Measurements from ENCODE around the gene SLU7.

The SLU7 gene

GRCh38 chr5:160419458-160420330, 813 bp upstream of the SLU7 start:
- DNase-seq (ENCODE audit: low spot score) = no peak

DNA sequence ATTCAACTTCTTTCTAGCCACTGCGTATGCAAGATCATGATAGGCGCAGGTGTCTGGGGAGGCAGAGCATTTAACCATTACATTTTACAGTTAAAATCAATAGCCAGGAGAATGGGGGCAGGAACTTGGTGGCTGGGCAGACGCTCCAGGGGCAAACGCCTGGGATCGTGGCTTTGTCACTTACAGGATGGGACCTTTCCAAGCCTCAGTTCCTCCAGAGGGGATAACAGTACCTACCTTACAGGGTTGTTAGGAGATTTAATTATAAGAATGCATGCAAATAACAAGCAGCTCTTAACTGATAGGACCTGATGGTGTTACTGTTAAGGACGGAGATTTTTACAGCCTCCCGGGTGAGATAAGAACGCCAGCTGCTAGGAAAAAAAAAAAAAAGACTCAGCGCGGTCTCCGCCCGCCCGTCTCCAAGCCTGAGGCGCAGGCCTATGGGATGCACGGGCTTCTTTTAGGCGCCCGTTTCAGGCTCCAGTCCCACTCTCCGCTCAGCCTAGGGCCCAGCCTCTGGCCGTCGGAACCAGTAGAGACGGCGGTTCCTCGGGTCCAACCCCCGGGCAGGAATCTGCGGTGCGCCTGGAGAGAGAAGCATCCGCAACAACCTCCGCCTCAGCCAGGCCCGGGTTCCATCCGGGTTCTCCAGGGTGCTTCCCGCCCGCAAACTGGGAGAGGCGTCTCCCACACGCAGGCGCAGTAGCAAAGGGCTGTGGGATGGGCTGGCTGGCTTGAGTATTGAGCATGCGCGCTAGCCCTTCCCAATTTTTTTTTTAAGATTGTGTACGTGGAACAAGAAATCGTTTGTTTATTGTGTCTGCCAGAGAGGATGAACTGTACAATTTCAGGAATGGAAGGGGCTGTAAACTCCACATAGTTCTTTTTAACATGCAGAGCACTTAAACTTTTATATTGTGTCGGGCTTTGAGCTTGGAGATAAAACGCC, 19.2 kb downstream of the SLU7 start, which contains the start of gene FAM200C:
TSS of gene FAM200C (minus strand) at position 653 of the 952 bp plus-strand sequence. CDS start 4,564 bp downstream, outside the sequence.
- DNase-seq (ENCODE audit: low spot score) = peak; percentile 95

DNA sequence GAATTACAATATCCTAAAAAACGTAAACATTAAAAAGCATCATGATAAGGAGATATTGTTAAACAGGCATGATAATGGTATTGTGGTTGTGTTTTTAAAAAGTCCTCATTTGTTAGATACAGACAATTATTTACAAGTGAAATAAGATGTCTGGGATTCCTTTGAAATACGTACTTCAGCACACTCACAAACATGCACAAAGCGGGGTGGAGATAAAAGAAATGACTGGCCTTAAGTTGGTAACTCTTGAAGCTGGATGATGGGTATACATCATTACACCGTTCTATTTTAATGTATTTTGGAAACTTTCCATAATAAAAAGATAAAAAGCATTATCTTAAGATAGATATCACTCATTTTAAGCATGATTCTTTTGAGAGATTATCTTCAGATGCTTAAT, 20.1 kb downstream of the SLU7 start:
- no peak for DNase-seq (ENCODE audit: low spot score)

DNA sequence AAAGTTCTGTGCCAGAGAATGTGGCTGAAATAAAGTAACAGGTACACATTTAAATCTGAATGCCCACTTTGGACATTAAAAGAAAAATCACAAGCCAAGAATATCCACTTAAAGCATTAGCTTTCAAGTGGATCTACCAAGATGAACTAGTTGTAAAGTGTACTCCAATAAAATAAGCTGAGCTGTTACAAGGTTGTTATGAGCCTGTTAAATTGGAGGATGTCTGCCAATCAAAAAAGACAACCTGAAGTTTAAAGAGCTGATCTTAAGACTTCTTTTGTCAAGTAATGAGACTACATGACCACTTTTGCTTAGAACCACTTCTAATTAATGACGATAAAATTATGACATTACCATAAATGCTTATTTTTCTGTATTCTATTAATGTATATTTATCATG, 21.4 kb downstream of the SLU7 start:
- DNase-seq (ENCODE audit: low spot score) = no peak

DNA sequence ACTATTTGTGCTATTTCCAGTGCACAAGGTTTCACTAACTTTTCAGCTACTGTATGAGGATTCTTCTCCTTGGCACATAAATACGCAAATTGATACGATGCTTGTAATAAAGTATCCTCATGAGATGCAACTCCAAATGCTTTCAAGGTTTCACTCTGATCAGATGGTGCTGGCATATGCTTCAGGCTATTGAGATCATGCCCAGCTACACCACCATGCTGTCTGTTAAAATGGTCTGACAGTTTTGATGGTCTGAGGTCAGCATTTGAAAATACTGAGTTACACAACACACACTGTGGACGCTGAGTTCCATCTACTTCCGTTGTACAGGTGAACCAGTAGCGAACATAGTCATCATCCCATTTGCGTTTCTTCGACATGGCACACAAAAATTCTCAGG, 23.8 kb downstream of the SLU7 start:
- no peak for DNase-seq (ENCODE audit: low spot score)

GRCh38 chr5:160390787-160391696, 27.8 kb downstream of the SLU7 start:
- no peak for DNase-seq (ENCODE audit: low spot score)

GRCh38 chr5:160387445-160387844, 31.4 kb downstream of the SLU7 start:
- no peak for DNase-seq (ENCODE audit: low spot score)

DNA sequence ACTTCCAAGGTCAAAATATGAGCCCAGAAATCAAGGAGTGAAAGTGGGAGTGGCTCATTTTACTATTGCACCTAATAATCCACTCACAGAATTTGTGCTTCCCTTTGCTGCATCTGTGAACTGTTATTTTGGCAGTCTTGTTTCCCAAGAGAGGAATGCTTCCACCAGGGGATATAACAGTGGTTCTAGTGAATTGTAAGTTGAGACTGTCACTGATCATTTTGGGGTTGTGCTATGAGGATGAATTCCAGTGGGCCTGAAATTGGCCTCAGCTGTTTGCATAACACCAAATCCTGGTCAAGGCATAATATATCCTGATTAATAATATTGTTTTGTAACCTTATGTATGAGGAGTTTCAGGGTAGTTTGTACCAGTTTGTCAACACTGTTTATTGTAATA, 33.4 kb downstream of the SLU7 start:
- DNase-seq (ENCODE audit: low spot score) = no peak

DNA sequence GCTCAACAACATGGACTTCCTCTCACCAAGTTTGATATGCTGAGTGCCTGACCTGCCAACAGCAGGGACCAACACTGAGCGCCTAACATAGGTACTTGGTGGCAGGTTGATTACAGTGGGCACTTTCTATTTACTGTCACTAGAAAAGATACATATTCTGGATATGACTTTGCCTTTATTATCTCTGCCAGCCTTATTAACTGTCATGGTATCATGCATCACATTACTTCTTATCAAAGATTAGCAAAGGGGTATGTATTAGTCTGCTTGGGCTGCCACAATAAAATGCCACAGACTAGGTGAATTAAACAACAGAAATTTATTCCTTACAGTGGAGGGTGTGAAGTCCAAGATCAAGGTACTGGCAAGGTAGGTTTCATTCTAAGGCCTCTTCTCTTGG, 34.2 kb downstream of the SLU7 start:
- DNase-seq (ENCODE audit: low spot score) = no peak

DNA sequence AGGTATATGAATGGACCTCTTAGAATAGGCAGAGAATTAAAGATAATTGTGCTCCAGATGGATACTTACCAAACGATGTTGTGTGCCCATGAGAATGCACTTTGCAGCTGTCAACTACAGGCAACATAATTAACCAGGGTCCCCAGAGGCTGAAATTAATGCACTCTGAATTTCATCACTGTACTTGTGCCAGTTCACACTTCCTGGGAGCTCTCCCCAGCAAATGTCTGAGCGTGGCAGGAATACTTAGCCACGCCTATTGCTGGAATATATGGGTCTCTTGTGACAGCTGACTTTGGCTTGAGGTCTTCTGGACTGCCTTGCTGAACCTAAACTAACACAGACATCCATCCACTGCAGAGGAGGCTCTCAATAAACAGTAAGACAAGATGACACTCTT, 36.5 kb downstream of the SLU7 start:
- no peak for DNase-seq (ENCODE audit: low spot score)

GRCh38 chr5:160380041-160380440, 38.8 kb downstream of the SLU7 start:
- no peak for DNase-seq (ENCODE audit: low spot score)

- no peak for DNase-seq (ENCODE audit: low spot score)
Observed at GRCh38 chr5:160379511-160379910, 39.4 kb downstream of the SLU7 start.

GRCh38 chr5:160378330-160378729, 40.6 kb downstream of the SLU7 start:
- DNase-seq (ENCODE audit: low spot score) = no peak

GRCh38 chr5:160377651-160378050, 41.2 kb downstream of the SLU7 start:
- no peak for DNase-seq (ENCODE audit: low spot score)

- no peak for DNase-seq (ENCODE audit: low spot score)
Observed at GRCh38 chr5:160376416-160376815, 42.5 kb downstream of the SLU7 start.

GRCh38 chr5:160375701-160376100, 43.2 kb downstream of the SLU7 start:
- no peak for DNase-seq (ENCODE audit: low spot score)

DNA sequence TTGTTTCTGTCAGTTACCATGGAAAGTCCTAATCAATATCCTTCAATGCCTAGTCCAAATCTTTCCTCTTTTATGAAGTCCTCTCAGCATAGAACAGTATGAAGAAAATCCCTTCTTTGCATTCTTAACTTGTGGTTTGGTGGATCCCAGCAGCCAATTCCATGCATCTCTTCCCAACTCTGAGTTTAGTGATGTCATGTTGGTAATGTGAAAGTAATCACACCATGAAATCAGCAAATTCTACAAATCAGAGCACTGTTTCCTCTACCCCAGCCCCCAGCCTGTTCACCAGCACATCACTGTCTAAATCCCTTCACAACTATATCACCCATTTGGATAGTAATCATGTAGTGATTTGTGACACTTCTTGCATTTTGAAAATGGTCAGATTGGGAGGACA, 43.7 kb downstream of the SLU7 start:
- no peak for DNase-seq (ENCODE audit: low spot score)

- no peak for DNase-seq (ENCODE audit: low spot score)
Observed at GRCh38 chr5:160371294-160371693, 47.6 kb downstream of the SLU7 start.

DNA sequence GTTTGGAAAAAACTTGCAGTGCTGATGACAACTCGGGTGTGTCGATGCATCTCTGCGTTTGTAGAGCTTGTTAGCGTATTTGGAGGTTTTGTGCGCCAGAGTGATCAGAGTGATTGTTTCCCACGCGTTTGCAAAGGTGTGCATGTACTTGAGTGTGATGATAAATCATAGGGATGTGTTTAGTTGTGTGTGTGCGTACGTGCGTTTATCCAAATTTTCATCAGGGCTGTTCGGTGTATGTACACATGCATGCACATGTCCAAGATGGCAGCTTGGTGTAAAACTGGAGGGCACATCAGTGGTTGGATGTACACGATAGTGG, 48.2 kb downstream of the SLU7 start:
- no peak for DNase-seq (ENCODE audit: low spot score)

DNA sequence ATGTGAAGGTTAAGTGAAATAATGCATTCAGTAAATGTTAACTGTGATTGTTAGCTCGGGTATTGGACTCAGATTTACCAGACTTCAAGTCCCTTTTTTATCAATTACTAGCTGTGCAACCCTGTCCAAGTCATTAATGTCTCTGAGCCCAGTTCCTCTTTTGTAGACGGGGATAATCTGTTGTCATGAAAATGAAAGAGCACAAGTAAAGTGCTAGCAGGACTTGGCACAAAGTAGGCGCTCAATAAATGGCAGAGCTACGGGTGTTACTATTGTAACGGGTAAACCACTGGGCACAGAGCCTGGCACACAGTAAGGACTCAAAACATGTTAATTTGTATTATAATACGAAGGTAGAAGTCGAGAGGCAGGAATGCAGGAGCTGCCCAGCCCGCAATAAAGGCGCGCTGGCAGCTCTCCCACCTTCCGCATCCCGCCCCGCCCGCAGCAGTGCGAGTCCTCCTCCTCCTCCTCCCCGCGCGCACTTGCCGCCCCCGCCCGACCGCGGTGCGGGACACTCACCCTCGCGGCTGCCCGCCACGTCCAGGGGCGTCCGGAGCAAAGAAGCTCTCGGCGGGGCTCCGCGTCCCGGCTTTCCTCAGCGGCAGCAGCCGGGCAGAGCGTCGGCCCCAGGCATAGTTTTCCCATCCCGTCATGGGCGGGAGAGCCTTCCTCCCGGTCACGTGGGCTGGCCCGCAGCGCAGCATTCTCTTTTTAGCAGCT, 48.7 kb downstream of the SLU7 start, which contains the start of gene C1QTNF2:
TSS of gene C1QTNF2 (minus strand) at position 637 of the 723 bp plus-strand sequence. CDS start 15,615 bp downstream, outside the sequence.
- peak; percentile 33 for DNase-seq (ENCODE audit: low spot score)

- DNase-seq (ENCODE audit: low spot score) = no peak
Observed at GRCh38 chr5:160367885-160368284, 51.0 kb downstream of the SLU7 start.
